Vagina (tissue), 2 donors: ENCODE data around the gene THEM4. TPM values are rescaled to one million over a fixed set of nuclear protein-coding genes. Genes with fewer than 3 reads are reported as not detected.

Experiments
- DNase-seq, 2 donors: peaks; one replicate each; pipeline ENCODE4 v3.0.0-alpha.2; 2017; ENCODE audit errors: extremely low spot score in 2 of 2
- H3K27ac ChIP-seq: fragments of 200-600 bp; sonication (generic); one replicate; pipeline ENCODE4 v1.5.1; 2019
- H3K27me3 ChIP-seq: fragments of 200-600 bp; sonication (generic); one replicate; pipeline ENCODE4 v1.5.1; 2019
- H3K36me3 ChIP-seq, 2 donors: fragments of 200-600 bp; sonication (generic); one replicate each; pipeline ENCODE4 v1.5.1; 2017 to 2019
- H3K4me1 ChIP-seq: fragments of 200-600 bp; sonication (generic); one replicate; pipeline ENCODE4 v1.5.1; 2019
- H3K4me3 ChIP-seq, 2 donors: fragments of 200-600 bp; sonication (generic); 1 replicate in 1 of 2; 2 replicates in 1 of 2; pipeline ENCODE4 v1.5.1; 2016 to 2019
- H3K9me3 ChIP-seq: fragments of 200-600 bp; sonication (generic); one replicate; pipeline ENCODE4 v1.5.1; 2019
- CTCF ChIP-seq, 3 experiments: fragments of 450-650 bp in 2 of 3; fragments of 200-600 bp in 1 of 3; sonication (generic) in 1 of 3; IDR thresholded peaks; one replicate each; pipeline ENCODE4 v1.5.1; 2017 to 2019; ENCODE audit warnings: antibody characterized with exemption in 3 of 3, mild to moderate bottlenecking in 2 of 3, moderate library complexity in 2 of 3
- POLR2A ChIP-seq, 2 donors: fragments of 450-650 bp; IDR thresholded peaks; one replicate each; pipeline ENCODE4 v1.6.1; 2017; ENCODE audit warnings: antibody characterized with exemption in 2 of 2, mild to moderate bottlenecking in 2 of 2, moderate library complexity in 2 of 2
- POLR2AphosphoS5 ChIP-seq, 2 donors: sonication (generic); formaldehyde crosslinking; IDR thresholded peaks; one replicate each; pipeline ENCODE4 v1.9.0; 2017; ENCODE audit warnings: antibody characterized with exemption in 2 of 2, mild to moderate bottlenecking in 2 of 2, low read depth in 1 of 2; ENCODE audit not compliant: insufficient read depth in 1 of 2
- intact Hi-C: fragments of 100-400 bp; cut with DNase I; formaldehyde crosslinking; loops from one replicate; pipeline ENCODE4 v1.15.1; 2023
- total RNA-seq: library from RNA; depleted of rRNA; stranded (reverse); fragments of >200 nt; gene quantifications from one replicate; pipeline ENCODE4 v1.2.3, GENCODE V29; 2016

THEM4 gene
- total RNA-seq, 1 donor from 2014 or later, result 26.8 TPM

GRCh38 chr1:151868486-151868885 is 40.8 kb downstream of the THEM4 start:
- H3K27ac ChIP-seq, result no peak overlapping the region
- no peaks in the 10 kb centered on the region for H3K36me3 ChIP-seq
- H3K9me3 ChIP-seq, result no peaks in the 10 kb centered on the region
- no peaks in the 10 kb centered on the region for H3K4me1 ChIP-seq
- H3K27me3 ChIP-seq, result no peaks in the 10 kb centered on the region
- no peak for DNase-seq
- no peak overlapping the region for H3K4me3 ChIP-seq
- no peak for TF ChIP-seq POLR2A (IDR thresholded peaks at IDR 0.05)
- TF ChIP-seq POLR2AphosphoS5 (IDR thresholded peaks at IDR 0.05; ENCODE audit: insufficient read depth in 1 of 2, low read depth in 1 of 2), result no peak
- TF ChIP-seq CTCF (IDR thresholded peaks at IDR 0.05), result no peak
- intact Hi-C loops, result no loop called here

GRCh38 chr1:151867765-151868411 is 41.4 kb downstream of the THEM4 start:
- no peaks in the 10 kb centered on the region for H3K36me3 ChIP-seq
- H3K4me1 ChIP-seq, result no peaks in the 10 kb centered on the region
- no peak overlapping the region for H3K4me3 ChIP-seq
- DNase-seq, result no peak
- intact Hi-C loops, result no loop called here
- no peaks in the 10 kb centered on the region for H3K27me3 ChIP-seq
- TF ChIP-seq POLR2AphosphoS5 (IDR thresholded peaks at IDR 0.05; ENCODE audit: insufficient read depth in 1 of 2, low read depth in 1 of 2), result no peak
- no peak for TF ChIP-seq POLR2A (IDR thresholded peaks at IDR 0.05)
- no peak for TF ChIP-seq CTCF (IDR thresholded peaks at IDR 0.05)
- no peaks in the 10 kb centered on the region for H3K9me3 ChIP-seq
- H3K27ac ChIP-seq, result no peak overlapping the region

GRCh38 chr1:151867321-151867720 is 42.0 kb downstream of the THEM4 start:
- TF ChIP-seq POLR2AphosphoS5 (IDR thresholded peaks at IDR 0.05; ENCODE audit: insufficient read depth in 1 of 2, low read depth in 1 of 2) (no peak), POLR2A (IDR thresholded peaks at IDR 0.05) (no peak), CTCF (IDR thresholded peaks at IDR 0.05) (no peak)
- Histone ChIP-seq H3K36me3 (no peaks in the 10 kb centered on the region), H3K27ac (no peak overlapping the region), H3K9me3 (no peaks in the 10 kb centered on the region), H3K4me3 (no peak overlapping the region), H3K4me1 (no peaks in the 10 kb centered on the region), H3K27me3 (no peaks in the 10 kb centered on the region)
- intact Hi-C loops, result no loop called here
- no peak for DNase-seq

- intact Hi-C loops, result no loop called here
- peak in 1 of 2 donors; percentile 40 for DNase-seq
- H3K4me1 ChIP-seq, result no peaks in the 10 kb centered on the region
- H3K9me3 ChIP-seq, result no peaks in the 10 kb centered on the region
- H3K27ac ChIP-seq, result no peak overlapping the region
- H3K4me3 ChIP-seq, result no peak overlapping the region
- TF ChIP-seq POLR2A (IDR thresholded peaks at IDR 0.05) (no peak), CTCF (IDR thresholded peaks at IDR 0.05) (no peak), POLR2AphosphoS5 (IDR thresholded peaks at IDR 0.05; ENCODE audit: insufficient read depth in 1 of 2, low read depth in 1 of 2) (no peak)
- H3K36me3 ChIP-seq, result no peaks in the 10 kb centered on the region
- H3K27me3 ChIP-seq, result no peaks in the 10 kb centered on the region
Measured at GRCh38 chr1:151864411-151864810, 44.9 kb downstream of the THEM4 start.

GRCh38 chr1:151862604-151863003 is 46.7 kb downstream of the THEM4 start:
- Histone ChIP-seq H3K27me3 (no peaks in the 10 kb centered on the region), H3K36me3 (no peaks in the 10 kb centered on the region), H3K9me3 (no peaks in the 10 kb centered on the region), H3K4me3 (no peak overlapping the region), H3K4me1 (peaks cover 12% of the 10 kb centered on the region), H3K27ac (no peak overlapping the region)
- intact Hi-C loops, result no loop called here
- DNase-seq, result peak in 1 of 2 donors; percentile 52
- no peak for TF ChIP-seq POLR2AphosphoS5 (IDR thresholded peaks at IDR 0.05; ENCODE audit: insufficient read depth in 1 of 2, low read depth in 1 of 2)
- TF ChIP-seq CTCF (IDR thresholded peaks at IDR 0.05), result no peak
- TF ChIP-seq POLR2A (IDR thresholded peaks at IDR 0.05), result no peak
